A549 (cell line): ENCODE measurements around the gene ATP13A2. TPM values are rescaled to one million over a fixed set of nuclear protein-coding genes. Genes with fewer than 3 reads are reported as not detected.

ENCODE experiments used
- ATAC-seq, 2 experiments: fragments of 200-7000 bp in 1 of 2; fragments of >200 bp in 1 of 2; cut with Nextera tagmentation in 1 of 2; cut with Tn5 transposase in 1 of 2; 3 replicates each; pipeline versions ENCODE4 v1.8.0 to v1.9.1; 2018 to 2020; ENCODE audit warnings: mild to moderate bottlenecking in 1 of 2, moderate library complexity in 1 of 2
- CTCF ChIA-PET: fragments of 300-600 bp; sonication (Branson Sonifier 250); formaldehyde crosslinking; extraction: SDS; loops from one replicate; lab custom pipeline; 2021; ENCODE audit warnings: antibody characterized with exemption, inconsistent platforms; lab: Yijun Ruan, JAX
- POLR2A ChIA-PET: fragments of 350-600 bp; formaldehyde crosslinking; extraction: SDS; loops from one replicate; lab custom pipeline; 2021; ENCODE audit warnings: antibody characterized with exemption, inconsistent platforms; lab: Yijun Ruan, JAX
- DNase-seq, 2 experiments: peaks; one replicate each; pipeline versions ENCODE4 v3.0.0 to v3.0.0-alpha.2; 2011 to 2016; ENCODE audit warnings: low read depth in 1 of 2, low spot score in 1 of 2
- FAIRE-seq: peaks from 2 replicates; lab custom pipeline; 2011; peaks lifted over from hg19 to GRCh38; lab: Jason Lieb, UNC
- H3K27ac ChIP-seq, 2 experiments: fragments of >200 bp; sonication (Bioruptor Twin); formaldehyde crosslinking; 3 replicates each; pipeline ENCODE4 v1.5.1; 2016 to 2017
- H3K4me1 ChIP-seq: fragments of >200 bp; sonication (Bioruptor Twin); formaldehyde crosslinking; 3 replicates; pipeline ENCODE4 v1.6.1; 2016
- H3K4me2 ChIP-seq: fragments of >200 bp; sonication (Bioruptor Twin); formaldehyde crosslinking; 3 replicates; pipeline ENCODE4 v1.6.1; 2016
- H3K4me3 ChIP-seq: fragments of >200 bp; sonication (Bioruptor Twin); formaldehyde crosslinking; 3 replicates; pipeline ENCODE4 v1.5.1; 2016
- H3K9me3 ChIP-seq: fragments of >200 bp; sonication (Bioruptor Twin); formaldehyde crosslinking; 3 replicates; pipeline ENCODE4 v1.6.1; 2016
- CEBPB ChIP-seq, 2 experiments: fragments of >200 bp in 1 of 2; sonication (Bioruptor Twin) in 1 of 2; formaldehyde crosslinking in 1 of 2; IDR thresholded peaks; 2 replicates each; pipeline ENCODE4 v1.6.1; 2012 to 2016
- FOXS1 ChIP-seq: fragments of 250-450 bp; sonication (Bioruptor Pico); IDR thresholded peaks from 2 replicates; pipeline ENCODE4 v1.5.0; 2020; ENCODE audit warnings: mild to moderate bottlenecking, moderate library complexity
- HEYL ChIP-seq: fragments of 250-450 bp; sonication (Bioruptor Pico); IDR thresholded peaks from 2 replicates; pipeline ENCODE4 v1.8.0; 2021; ENCODE audit warnings: mild to moderate bottlenecking, moderate library complexity
- HOXA7 ChIP-seq: fragments of 250-450 bp; sonication (Bioruptor Pico); IDR thresholded peaks from 2 replicates; pipeline ENCODE4 v1.5.0; 2020; ENCODE audit warnings: mild to moderate bottlenecking, moderate library complexity
- KDM1A ChIP-seq: fragments of 200-600 bp; sonication (generic); IDR thresholded peaks from 2 replicates; pipeline ENCODE4 v1.6.1; 2016; ENCODE audit warnings: low read depth, mild to moderate bottlenecking
- MAZ ChIP-seq: fragments of 150-350 bp; IDR thresholded peaks from 2 replicates; pipeline ENCODE4 v1.6.1; 2014; ENCODE audit warnings: antibody characterized with exemption, low read depth, low read length, borderline replicate concordance
- MYC ChIP-seq: IDR thresholded peaks from 2 replicates; pipeline ENCODE4 v1.6.1; 2012; ENCODE audit warnings: mild to moderate bottlenecking, inconsistent platforms, low read length, improper control_type of control experiment, borderline replicate concordance
- POLR2AphosphoS2 ChIP-seq: conservative IDR thresholded peaks from 2 replicates; pipeline ENCODE4 v1.6.1; 2012; ENCODE audit warnings: low read length, improper control_type of control experiment, inconsistent platforms
- RNF2 ChIP-seq: fragments of 200-600 bp; sonication (generic); IDR thresholded peaks from 2 replicates; pipeline ENCODE4 v1.6.1; 2016; ENCODE audit warnings: low read depth, mild to moderate bottlenecking, antibody characterized with exemption, moderate library complexity, borderline replicate concordance
- TP53 ChIP-seq: fragments of 250-450 bp; sonication (Bioruptor Pico); IDR thresholded peaks from 2 replicates; pipeline ENCODE4 v1.5.0; 2021; ENCODE audit warnings: mild to moderate bottlenecking, moderate library complexity
- ZNF302 ChIP-seq: fragments of 250-450 bp; sonication (Bioruptor Pico); IDR thresholded peaks from 2 replicates; pipeline ENCODE4 v1.9.0; 2021; ENCODE audit warnings: inconsistent platforms, mild to moderate bottlenecking, moderate library complexity
- ZSCAN20 ChIP-seq: fragments of 250-450 bp; sonication (Bioruptor Pico); IDR thresholded peaks from 2 replicates; pipeline ENCODE4 v1.8.0; 2022; ENCODE audit warnings: mild to moderate bottlenecking, moderate library complexity
- WGBS: methylation state at CpG from one replicate; pipeline ENCODE4 v1.1.6; 2017; ENCODE audit errors: missing lambda C conversion rate; 5-methylcytosine and 5-hydroxymethylcytosine counted together
- polyA plus RNA-seq, 4 experiments: library from polyadenylated mRNA; depleted of rRNA in 3 of 4; stranded (reverse); fragments of >200 nt; fragmentation: RNase III in 1 of 4; extraction: RNeasy Plus Mini Kit Qiagen cat#74134 plus additional on column Dnase treatment in 1 of 4; gene quantifications; 2 replicates in 3 of 4; 3 replicates in 1 of 4; pipeline ENCODE4 v1.2.3, GENCODE V29; 2011 to 2017
- TF ChIP-seq, protein P1 (sequence below): fragments of 250-450 bp; sonication (Bioruptor Pico); IDR thresholded peaks from 2 replicates; pipeline ENCODE4 v1.5.0; 2021; ENCODE audit warnings: mild to moderate bottlenecking, moderate library complexity, borderline replicate concordance
- TF ChIP-seq, protein P2 (sequence below): fragments of 200-600 bp; sonication (generic); IDR thresholded peaks from 2 replicates; pipeline ENCODE4 v1.6.1; 2016; ENCODE audit warnings: antibody characterized with exemption, mild to moderate bottlenecking, moderate library complexity
- TF ChIP-seq, protein P3 (sequence below): IDR thresholded peaks from 2 replicates; pipeline ENCODE4 v1.6.1; 2012; ENCODE audit warnings: low read depth, borderline replicate concordance
- TF ChIP-seq, protein P4 (sequence below): IDR thresholded peaks from 2 replicates; pipeline ENCODE4 v1.6.1; 2012
- TF ChIP-seq, protein P5 (sequence below): IDR thresholded peaks from 2 replicates; pipeline ENCODE4 v1.6.1; 2012
- TF ChIP-seq, protein P6 (sequence below): fragments of 150-350 bp; IDR thresholded peaks from 2 replicates; pipeline ENCODE4 v1.6.1; 2014; ENCODE audit warnings: low read depth, mild to moderate bottlenecking, low read length

The ATP13A2 gene
- polyA plus RNA-seq, 2 of the 4 experiments (the other 2 are of a cell fraction): 7.9 to 23.1 TPM

DNA sequence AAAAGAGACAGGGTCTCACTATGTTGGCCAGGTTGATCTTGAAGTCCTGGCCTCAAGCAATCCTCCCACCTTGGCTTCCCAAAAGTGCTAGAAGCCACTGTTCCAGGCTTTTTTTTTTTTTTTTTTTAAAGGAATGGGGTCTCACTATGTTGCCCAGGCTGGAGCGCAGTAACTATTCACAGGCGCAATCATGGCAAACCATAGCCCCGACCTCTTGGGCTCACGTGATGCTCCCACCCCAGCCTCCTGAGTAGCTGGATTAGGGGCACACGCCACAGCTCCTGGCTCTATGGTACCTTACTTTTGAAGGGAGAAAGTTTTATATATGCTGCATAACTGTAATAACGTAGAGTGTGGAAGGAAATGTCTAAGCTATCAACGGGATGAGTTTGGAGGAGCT lies 5.7 kb upstream of the ATP13A2 start:
- Histone ChIP-seq H3K9me3 (no peaks in the 10 kb centered on the region), H3K4me2 (no peak overlapping the region), H3K4me3 (no peak overlapping the region), H3K4me1 (peaks cover 2% of the 10 kb centered on the region; the same call in 2 of the 3 replicates), H3K27ac (no peak overlapping the region)
- POLR2A ChIA-PET: no interaction called here
- DNase-seq (no peak), FAIRE-seq (no peak), ATAC-seq (no peak)
- CTCF ChIA-PET: interaction anchor here (0.6 to 1.3 kb wide), 3 partner anchors 11 to 66 kb away, joined by 3 read pairs; no protein-coding TSS in a partner anchor
- 97% methylated on average over 7 of the region's 7 CpGs for WGBS
- TF ChIP-seq MAZ: no peak
- TF ChIP-seq, protein P1, sequence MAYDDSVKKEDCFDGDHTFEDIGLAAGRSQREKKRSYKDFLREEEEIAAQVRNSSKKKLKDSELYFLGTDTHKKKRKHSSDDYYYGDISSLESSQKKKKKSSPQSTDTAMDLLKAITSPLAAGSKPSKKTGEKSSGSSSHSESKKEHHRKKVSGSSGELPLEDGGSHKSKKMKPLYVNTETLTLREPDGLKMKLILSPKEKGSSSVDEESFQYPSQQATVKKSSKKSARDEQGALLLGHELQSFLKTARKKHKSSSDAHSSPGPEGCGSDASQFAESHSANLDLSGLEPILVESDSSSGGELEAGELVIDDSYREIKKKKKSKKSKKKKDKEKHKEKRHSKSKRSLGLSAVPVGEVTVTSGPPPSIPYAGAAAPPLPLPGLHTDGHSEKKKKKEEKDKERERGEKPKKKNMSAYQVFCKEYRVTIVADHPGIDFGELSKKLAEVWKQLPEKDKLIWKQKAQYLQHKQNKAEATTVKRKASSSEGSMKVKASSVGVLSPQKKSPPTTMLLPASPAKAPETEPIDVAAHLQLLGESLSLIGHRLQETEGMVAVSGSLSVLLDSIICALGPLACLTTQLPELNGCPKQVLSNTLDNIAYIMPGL (CRISPR knock-in tag): no peak
- TF ChIP-seq HEYL (CRISPR knock-in tag): no peak
- TF ChIP-seq RNF2: no peak
- no peak for TF ChIP-seq TP53 (CRISPR knock-in tag)
- TF ChIP-seq, protein P2, sequence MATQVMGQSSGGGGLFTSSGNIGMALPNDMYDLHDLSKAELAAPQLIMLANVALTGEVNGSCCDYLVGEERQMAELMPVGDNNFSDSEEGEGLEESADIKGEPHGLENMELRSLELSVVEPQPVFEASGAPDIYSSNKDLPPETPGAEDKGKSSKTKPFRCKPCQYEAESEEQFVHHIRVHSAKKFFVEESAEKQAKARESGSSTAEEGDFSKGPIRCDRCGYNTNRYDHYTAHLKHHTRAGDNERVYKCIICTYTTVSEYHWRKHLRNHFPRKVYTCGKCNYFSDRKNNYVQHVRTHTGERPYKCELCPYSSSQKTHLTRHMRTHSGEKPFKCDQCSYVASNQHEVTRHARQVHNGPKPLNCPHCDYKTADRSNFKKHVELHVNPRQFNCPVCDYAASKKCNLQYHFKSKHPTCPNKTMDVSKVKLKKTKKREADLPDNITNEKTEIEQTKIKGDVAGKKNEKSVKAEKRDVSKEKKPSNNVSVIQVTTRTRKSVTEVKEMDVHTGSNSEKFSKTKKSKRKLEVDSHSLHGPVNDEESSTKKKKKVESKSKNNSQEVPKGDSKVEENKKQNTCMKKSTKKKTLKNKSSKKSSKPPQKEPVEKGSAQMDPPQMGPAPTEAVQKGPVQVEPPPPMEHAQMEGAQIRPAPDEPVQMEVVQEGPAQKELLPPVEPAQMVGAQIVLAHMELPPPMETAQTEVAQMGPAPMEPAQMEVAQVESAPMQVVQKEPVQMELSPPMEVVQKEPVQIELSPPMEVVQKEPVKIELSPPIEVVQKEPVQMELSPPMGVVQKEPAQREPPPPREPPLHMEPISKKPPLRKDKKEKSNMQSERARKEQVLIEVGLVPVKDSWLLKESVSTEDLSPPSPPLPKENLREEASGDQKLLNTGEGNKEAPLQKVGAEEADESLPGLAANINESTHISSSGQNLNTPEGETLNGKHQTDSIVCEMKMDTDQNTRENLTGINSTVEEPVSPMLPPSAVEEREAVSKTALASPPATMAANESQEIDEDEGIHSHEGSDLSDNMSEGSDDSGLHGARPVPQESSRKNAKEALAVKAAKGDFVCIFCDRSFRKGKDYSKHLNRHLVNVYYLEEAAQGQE: no peak
- TF ChIP-seq, protein P3, sequence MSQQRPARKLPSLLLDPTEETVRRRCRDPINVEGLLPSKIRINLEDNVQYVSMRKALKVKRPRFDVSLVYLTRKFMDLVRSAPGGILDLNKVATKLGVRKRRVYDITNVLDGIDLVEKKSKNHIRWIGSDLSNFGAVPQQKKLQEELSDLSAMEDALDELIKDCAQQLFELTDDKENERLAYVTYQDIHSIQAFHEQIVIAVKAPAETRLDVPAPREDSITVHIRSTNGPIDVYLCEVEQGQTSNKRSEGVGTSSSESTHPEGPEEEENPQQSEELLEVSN: no peak
- TF ChIP-seq ZSCAN20 (CRISPR knock-in tag): no peak
- no peak for TF ChIP-seq FOXS1 (CRISPR knock-in tag)
- TF ChIP-seq, protein P4, sequence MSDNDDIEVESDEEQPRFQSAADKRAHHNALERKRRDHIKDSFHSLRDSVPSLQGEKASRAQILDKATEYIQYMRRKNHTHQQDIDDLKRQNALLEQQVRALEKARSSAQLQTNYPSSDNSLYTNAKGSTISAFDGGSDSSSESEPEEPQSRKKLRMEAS: no peak
- no peak for TF ChIP-seq POLR2AphosphoS2
- TF ChIP-seq CEBPB (IDR thresholded peaks at IDR 0.05): no peak
- no peak for TF ChIP-seq HOXA7
- TF ChIP-seq, protein P5, sequence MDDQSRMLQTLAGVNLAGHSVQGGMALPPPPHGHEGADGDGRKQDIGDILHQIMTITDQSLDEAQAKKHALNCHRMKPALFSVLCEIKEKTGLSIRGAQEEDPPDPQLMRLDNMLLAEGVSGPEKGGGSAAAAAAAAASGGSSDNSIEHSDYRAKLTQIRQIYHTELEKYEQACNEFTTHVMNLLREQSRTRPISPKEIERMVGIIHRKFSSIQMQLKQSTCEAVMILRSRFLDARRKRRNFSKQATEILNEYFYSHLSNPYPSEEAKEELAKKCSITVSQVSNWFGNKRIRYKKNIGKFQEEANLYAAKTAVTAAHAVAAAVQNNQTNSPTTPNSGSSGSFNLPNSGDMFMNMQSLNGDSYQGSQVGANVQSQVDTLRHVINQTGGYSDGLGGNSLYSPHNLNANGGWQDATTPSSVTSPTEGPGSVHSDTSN: no peak
- TF ChIP-seq MYC: no peak
- no peak for TF ChIP-seq ZNF302 (CRISPR knock-in tag)
- no peak for TF ChIP-seq KDM1A
- TF ChIP-seq, protein P6, sequence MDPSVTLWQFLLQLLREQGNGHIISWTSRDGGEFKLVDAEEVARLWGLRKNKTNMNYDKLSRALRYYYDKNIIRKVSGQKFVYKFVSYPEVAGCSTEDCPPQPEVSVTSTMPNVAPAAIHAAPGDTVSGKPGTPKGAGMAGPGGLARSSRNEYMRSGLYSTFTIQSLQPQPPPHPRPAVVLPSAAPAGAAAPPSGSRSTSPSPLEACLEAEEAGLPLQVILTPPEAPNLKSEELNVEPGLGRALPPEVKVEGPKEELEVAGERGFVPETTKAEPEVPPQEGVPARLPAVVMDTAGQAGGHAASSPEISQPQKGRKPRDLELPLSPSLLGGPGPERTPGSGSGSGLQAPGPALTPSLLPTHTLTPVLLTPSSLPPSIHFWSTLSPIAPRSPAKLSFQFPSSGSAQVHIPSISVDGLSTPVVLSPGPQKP: no peak
